GM19193 (cell line): ENCODE data around the gene PLSCR3.

Experiments used
- POLR2A ChIP-seq: IDR thresholded peaks from 4 replicates; pipeline ENCODE4 v1.6.1; 2011; ENCODE audit not compliant: insufficient read depth, insufficient read length; ENCODE audit errors: extremely low read depth

Gene PLSCR3

DNA sequence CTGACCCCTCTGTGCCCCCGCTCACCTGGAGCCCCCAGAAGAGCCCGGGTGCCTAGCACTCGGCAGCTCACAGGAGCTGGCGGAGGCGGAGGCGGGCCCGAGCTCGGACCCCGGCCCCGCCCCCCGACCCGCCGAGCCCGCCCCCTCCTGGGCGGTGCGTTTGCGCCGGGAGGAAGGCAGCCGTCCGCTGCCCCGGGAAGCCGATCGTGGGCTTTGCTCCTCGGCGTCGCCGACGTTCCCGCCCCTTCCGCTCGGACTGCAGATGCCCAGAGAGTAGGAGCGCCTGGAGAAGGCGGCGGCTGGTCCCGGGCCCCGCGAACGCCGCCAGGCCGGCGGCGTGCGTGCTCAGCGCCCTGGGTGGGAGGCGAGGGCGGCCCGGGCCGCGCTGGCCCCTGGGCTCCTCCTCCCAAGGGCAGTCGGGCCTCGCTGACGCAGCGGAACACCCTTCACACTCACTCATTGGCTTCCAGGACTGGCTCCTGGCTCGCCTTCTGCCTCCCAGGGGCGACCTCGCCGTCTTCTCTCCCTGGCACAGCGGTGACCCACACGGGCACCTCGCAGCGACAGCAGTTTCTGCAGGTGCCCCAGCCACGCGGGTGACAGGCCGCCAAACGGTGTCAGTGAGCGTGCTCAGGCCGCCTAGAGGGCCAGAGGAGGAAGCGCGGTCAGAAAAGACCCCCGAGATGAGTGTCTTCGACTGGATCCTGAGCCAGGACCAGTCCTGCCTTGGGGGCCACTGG, at the start of gene PLSCR3:
PLSCR3 (minus strand) TSS at position 74 of the 740 bp plus-strand sequence. CDS start 415 bp downstream, outside the sequence.
- peak; percentile 72 for TF ChIP-seq POLR2A

DNA sequence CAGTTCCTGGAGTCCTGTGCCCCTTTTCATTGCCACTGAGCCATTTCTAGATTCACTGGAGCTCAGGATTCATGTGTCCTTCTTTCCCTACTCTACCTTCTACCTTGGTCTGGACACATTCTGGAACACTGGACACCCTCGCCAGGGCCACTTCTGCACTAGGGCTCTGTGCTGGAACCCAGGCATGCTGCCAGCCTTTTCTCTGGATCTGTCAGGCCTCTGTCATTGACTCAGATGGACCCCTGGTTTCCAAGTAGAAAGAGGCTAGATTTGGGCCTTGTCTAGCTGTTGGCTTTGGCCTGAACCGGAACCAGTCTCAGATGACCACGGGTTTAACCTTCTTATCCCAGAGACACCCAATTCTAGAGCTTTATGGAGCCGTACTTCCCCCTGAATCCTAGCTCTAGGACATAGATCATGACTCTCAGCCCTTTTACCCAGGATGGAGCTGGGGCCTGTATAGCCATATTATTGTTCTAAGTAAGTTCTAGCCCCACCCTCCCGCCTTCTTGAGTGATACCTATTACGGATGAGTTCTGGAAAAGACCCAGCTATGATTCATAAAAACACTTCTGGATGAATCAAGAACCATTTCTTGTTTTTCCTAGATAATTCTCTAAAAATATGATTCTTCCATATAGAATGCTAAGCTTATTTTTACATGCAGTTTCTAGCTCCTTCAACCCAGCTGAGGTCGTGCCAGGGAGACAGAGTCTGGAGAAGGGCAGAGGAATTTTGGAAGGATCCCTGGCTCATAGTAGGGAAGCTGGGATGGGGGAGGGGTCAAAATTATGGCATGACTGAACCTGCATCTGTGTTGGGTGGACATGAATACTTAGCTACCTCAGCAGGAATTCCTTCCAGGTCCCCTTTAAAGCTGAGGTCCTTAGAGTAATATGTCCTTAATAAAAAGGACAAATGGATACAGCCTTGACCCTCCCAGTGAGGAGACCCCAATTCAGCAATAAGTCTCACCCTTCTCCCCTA, 49.5 kb upstream of the PLSCR3 start:
- TF ChIP-seq POLR2A = no peak

DNA sequence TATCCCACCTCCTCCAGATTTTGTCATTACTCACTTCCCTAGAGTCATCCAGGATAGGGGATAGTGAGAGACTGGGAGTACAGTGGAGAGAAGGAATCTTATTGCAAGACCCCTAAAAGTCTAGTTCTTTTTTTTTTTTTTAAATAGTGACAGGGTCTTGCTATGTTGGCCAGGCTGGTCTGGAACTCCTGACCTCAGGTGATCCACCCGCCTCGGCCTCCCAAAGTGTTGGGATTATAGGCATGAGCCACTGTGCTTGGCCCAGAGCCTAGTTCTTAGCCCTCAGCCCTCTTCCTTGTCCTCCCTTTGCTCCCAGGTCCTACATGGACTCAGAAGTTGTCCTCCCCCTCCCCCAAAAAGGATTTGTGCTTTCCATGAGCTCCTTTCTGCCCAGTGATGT, 47.8 kb upstream of the PLSCR3 start:
- no peak for TF ChIP-seq POLR2A

- no peak for TF ChIP-seq POLR2A
Observed at GRCh38 chr17:7441266-7441665, 46.9 kb upstream of the PLSCR3 start.

- peak; percentile 5 for TF ChIP-seq POLR2A
Observed at GRCh38 chr17:7440834-7441195, 46.5 kb upstream of the PLSCR3 start.

GRCh38 chr17:7440113-7440833, 45.9 kb upstream of the PLSCR3 start:
- TF ChIP-seq POLR2A = no peak

DNA sequence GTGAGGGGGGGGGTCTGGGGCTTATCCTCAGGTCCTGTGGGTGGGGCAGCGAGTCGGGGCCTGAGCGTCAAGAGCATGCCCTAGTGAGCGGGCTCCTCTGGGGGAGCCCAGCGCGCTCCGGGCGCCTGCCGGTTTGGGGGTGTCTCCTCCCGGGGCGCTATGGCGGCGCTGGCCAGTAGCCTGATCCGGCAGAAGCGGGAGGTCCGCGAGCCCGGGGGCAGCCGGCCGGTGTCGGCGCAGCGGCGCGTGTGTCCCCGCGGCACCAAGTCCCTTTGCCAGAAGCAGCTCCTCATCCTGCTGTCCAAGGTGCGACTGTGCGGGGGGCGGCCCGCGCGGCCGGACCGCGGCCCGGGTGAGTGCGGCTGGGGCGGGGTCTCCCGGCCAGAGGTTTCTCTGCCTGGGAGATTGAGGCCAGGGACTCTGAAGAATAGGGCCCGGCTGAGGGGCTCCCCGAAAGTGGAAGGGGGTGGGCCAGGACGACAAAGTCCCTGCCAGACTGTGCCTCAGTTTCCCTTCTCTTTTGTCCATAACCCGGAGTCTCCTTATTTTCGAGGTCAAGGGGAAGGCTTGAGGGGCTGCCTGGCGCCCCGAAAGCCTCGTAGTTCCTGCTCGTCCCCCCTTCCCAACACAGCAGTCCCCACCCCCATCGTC, 45.3 kb upstream of the PLSCR3 start, which contains the start of gene FGF11:
FGF11 (plus strand) TSS at position 51 of the 651 bp plus-strand sequence; CDS start at position 160, 109 bp downstream.
- TF ChIP-seq POLR2A = no peak

- no peak for TF ChIP-seq POLR2A
Observed at GRCh38 chr17:7438656-7439460, 44.5 kb upstream of the PLSCR3 start.

- TF ChIP-seq POLR2A = no peak
Observed at GRCh38 chr17:7437950-7438614, 43.8 kb upstream of the PLSCR3 start.

DNA sequence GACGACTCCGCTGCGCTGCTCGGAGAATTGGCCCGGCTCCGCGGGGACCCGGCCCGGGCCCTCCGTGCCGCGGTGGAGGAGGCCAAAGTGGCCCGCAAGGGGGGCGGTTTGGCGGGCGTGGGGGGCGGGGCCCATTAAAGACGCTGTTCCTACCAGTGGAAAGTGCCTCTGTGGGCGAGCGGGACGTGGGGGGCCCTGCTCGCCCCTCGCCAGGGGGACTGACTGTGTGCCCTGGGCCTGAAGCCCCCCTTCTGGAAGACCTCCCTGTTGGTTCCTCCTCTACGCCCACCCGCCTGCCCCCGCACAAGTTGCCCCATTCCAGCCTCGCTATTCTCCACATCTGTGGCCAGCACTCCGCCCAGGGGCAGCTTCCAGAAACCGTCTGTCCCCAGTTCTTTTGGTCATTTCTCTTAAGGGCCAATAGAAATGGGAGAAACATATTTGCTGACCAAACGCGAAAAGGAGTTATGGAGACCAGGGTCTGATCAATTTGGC, 43.1 kb upstream of the PLSCR3 start:
- TF ChIP-seq POLR2A = no peak

- TF ChIP-seq POLR2A = no peak
Observed at GRCh38 chr17:7436556-7437368, 42.4 kb upstream of the PLSCR3 start.

DNA sequence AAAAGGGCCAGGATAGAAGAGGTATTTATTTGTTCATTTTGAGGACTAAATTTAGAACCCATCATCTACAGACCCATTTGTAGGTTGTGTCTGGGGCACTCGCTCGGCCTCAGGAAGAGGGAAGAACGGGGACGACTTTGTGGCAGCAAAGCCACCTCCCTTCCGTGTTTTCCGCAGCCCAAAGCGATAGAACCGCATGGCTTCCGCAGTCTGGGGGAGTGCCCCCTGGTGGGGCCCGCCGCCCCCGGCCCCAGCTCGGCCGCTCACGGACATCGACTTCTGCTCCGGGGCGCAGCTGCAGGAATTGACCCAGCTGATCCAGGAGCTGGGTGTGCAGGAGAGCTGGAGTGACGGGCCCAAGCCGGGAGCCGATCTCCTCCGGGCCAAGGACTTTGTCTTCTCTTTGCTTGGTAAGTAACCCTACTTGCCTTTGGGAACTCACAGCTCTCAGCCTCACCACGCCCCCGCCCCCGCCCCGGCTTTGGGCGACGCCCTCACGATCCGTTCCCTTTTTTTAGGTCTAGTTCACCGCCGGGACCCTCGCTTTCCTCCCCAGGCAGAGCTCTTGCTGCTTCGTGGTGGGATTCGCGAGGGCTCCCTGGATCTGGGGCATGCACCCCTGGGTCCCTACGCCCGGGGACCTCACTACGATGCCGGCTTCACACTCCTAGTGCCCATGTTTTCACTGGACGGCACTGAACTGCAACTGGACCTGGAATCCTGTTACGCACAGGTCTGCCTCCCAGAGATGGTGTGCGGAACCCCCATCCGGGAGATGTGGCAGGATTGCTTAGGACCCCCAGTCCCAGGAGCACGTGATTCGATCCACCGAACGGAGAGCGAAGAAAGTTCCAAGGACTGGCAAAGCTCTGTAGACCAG, 41.6 kb upstream of the PLSCR3 start:
- TF ChIP-seq POLR2A = no peak

DNA sequence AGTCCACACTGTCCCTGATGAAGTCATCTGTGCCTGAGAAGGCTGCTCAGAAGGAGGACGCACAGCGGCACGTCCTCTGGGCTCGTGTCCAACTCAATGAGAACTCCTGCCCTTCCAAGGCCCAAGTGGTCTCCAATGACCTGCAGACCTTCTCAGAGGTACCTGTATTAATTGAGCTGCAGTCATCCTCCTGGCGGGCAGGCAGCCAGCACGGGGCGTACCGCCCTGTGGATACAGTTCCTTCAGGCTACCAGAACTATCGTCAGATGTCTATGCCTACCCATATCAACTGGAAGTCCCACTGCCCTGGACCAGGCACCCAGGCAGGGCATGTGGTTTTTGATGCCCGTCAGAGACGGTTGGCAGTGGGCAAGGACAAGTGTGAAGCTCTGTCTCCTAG, 38.0 kb upstream of the PLSCR3 start:
- TF ChIP-seq POLR2A = no peak
